KMS-11 (cell line): ENCODE results near the gene PVR.
"Not testable (repeated sequence)": the region's sequence is repeated elsewhere in the genome, so short reads cannot be mapped to it uniquely, and the experiment has no call there.

ENCODE experiments used
- H2AFZ ChIP-seq: fragments of 200-600 bp; sonication (generic); 2 replicates; pipeline ENCODE4 v1.6.1; 2016; ENCODE audit warnings: antibody characterized with exemption, mixed run types, low read depth
- H3K27ac ChIP-seq: fragments of 200-600 bp; sonication (generic); 2 replicates; pipeline ENCODE4 v1.6.1; 2016; ENCODE audit warnings: mild to moderate bottlenecking, mixed run types
- H3K27me3 ChIP-seq: fragments of 200-600 bp; sonication (generic); 2 replicates; pipeline ENCODE4 v1.6.1; 2017; ENCODE audit warnings: mild to moderate bottlenecking, low read depth, mixed run types, moderate library complexity; ENCODE audit not compliant: insufficient read depth
- H3K36me3 ChIP-seq: fragments of 200-600 bp; sonication (generic); 2 replicates; pipeline ENCODE4 v1.6.1; 2017; ENCODE audit warnings: mild to moderate bottlenecking, mixed run types; ENCODE audit not compliant: insufficient read depth
- H3K4me1 ChIP-seq: fragments of 200-600 bp; sonication (generic); 2 replicates; pipeline ENCODE4 v1.6.1; 2016; ENCODE audit warnings: mild to moderate bottlenecking, low read depth, mixed run types; ENCODE audit not compliant: poor library complexity, severe bottlenecking
- H3K4me2 ChIP-seq: fragments of 200-600 bp; sonication (generic); 2 replicates; pipeline ENCODE4 v1.7.0; 2016; ENCODE audit warnings: mild to moderate bottlenecking, mixed run types
- H3K4me3 ChIP-seq: fragments of 200-600 bp; sonication (generic); IDR thresholded peaks from 2 replicates; pipeline ENCODE4 v1.6.1; 2017; ENCODE audit warnings: low read depth, low read length, mixed read lengths; ENCODE audit not compliant: insufficient read depth
- H3K79me2 ChIP-seq: fragments of 200-600 bp; sonication (generic); 2 replicates; pipeline ENCODE4 v1.6.1; 2016; ENCODE audit warnings: low read depth, mixed run types; ENCODE audit not compliant: insufficient read depth
- H3K9ac ChIP-seq: fragments of 200-600 bp; sonication (generic); 2 replicates; pipeline ENCODE4 v1.6.1; 2016; ENCODE audit warnings: mild to moderate bottlenecking, mixed run types
- H4K20me1 ChIP-seq: fragments of 200-600 bp; sonication (generic); 2 replicates; pipeline ENCODE4 v1.6.1; 2016; ENCODE audit warnings: mild to moderate bottlenecking, mixed run types; ENCODE audit not compliant: insufficient read depth
- CTCF ChIP-seq: fragments of 200-600 bp; sonication (generic); conservative IDR thresholded peaks from 2 replicates; pipeline ENCODE4 v1.6.1; 2017; ENCODE audit warnings: low read depth, mild to moderate bottlenecking, antibody characterized with exemption, low read length, moderate library complexity, mixed read lengths

The PVR gene

GRCh38 chr19:44668985-44669764, 25.5 kb downstream of the PVR start:
- H3K9ac ChIP-seq: no peak overlapping the region
- H3K4me1 ChIP-seq: no peaks in the 10 kb centered on the region
- no peak overlapping the region for H3K4me2 ChIP-seq
- H3K27ac ChIP-seq: no peak overlapping the region
- no peaks in the 10 kb centered on the region for H3K36me3 ChIP-seq
- H3K79me2 ChIP-seq: no peaks in the 10 kb centered on the region
- no peak overlapping the region for H2AFZ ChIP-seq
- no peaks in the 10 kb centered on the region for H3K27me3 ChIP-seq
- TF ChIP-seq CTCF: no peak
- no peaks in the 10 kb centered on the region for H4K20me1 ChIP-seq
- no peak overlapping the region for H3K4me3 ChIP-seq

DNA sequence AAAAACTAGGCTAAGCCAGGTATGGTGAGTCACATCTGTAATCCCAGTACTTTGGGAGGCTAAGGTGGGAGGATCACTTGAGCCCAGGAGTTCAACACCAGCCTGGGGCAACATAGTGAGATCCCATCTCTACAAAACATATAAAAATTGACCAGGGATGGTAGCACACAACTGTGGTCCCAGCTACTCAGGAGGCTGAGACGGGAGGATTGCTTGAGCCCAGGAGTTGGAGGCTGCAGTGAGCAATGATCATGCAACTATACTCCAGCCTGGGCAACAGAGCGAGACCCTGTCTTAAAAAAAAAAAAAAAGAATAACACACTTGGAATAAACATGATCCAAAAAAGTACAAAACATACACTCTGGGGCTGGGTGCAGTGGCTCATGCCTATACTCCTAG, 26.3 kb downstream of the PVR start:
- not testable (repeated sequence) for H3K36me3 ChIP-seq, H3K79me2 ChIP-seq, H3K9ac ChIP-seq, H4K20me1 ChIP-seq, H2AFZ ChIP-seq, H3K4me2 ChIP-seq, H3K27ac ChIP-seq, H3K27me3 ChIP-seq, H3K4me3 ChIP-seq, H3K4me1 ChIP-seq

DNA sequence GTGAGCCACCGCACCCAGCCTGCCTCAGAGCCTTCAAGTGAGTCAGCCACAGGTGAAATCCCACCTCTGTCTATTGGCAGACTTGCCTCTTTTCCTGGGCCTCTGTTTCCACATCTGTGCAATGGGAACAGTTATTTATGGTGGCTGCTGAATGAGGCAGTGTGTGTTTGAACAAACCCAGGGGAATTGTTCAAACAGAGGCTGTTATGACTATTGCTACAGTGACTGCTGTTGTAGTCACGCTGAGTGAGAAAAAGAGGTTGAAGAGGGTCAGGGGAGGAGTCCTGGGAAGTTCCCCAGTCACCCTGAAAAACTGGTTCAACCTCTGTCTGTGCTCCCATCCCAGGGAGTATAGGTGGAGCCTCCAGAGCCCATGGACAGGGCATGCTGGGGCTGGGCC, 27.7 kb downstream of the PVR start, which contains the start of gene CEACAM19:
CEACAM19 (plus strand) TSS at position 83 of the 400 bp plus-strand sequence. CDS start 450 bp downstream, outside the sequence.
- H3K9ac ChIP-seq: no peak within 1 kb of the TSS
- no peaks in the 10 kb centered on the region for H3K36me3 ChIP-seq
- no peaks in the 10 kb centered on the region for H3K4me1 ChIP-seq
- no peaks in the 10 kb centered on the region for H4K20me1 ChIP-seq
- H3K4me2 ChIP-seq: no peak within 1 kb of the TSS
- no peak within 1 kb of the TSS for H3K4me3 ChIP-seq
- no peak within 1 kb of the TSS for H2AFZ ChIP-seq
- H3K27me3 ChIP-seq: no peaks in the 10 kb centered on the region
- no peak for TF ChIP-seq CTCF
- no peaks in the 10 kb centered on the region for H3K79me2 ChIP-seq
- no peak within 1 kb of the TSS for H3K27ac ChIP-seq

DNA sequence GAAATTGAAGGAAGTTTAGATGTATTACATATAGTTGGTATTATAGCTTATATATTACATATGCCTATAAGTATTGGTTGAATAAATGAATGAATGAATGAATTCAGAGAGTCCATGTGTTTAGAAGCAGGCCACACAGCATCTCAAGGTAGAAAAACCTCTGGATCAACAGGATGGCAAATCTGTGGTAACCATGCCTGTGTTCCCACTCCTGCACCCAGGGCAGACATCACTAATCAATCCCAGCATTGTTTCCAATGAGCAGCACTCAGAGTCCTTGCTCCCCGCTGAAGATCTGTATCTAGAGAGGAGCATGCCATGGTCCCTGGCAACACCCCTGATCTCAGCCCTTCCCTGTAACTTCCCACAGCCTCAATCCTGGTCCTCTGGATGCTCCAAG, 28.5 kb downstream of the PVR start:
- Histone ChIP-seq H3K4me3 (no peak overlapping the region), H3K9ac (no peak overlapping the region), H3K27ac (no peak overlapping the region), H3K36me3 (no peaks in the 10 kb centered on the region), H3K79me2 (no peaks in the 10 kb centered on the region), H2AFZ (no peak overlapping the region), H3K4me1 (no peaks in the 10 kb centered on the region), H4K20me1 (no peaks in the 10 kb centered on the region), H3K27me3 (no peaks in the 10 kb centered on the region), H3K4me2 (no peak overlapping the region)
- TF ChIP-seq CTCF: no peak

DNA sequence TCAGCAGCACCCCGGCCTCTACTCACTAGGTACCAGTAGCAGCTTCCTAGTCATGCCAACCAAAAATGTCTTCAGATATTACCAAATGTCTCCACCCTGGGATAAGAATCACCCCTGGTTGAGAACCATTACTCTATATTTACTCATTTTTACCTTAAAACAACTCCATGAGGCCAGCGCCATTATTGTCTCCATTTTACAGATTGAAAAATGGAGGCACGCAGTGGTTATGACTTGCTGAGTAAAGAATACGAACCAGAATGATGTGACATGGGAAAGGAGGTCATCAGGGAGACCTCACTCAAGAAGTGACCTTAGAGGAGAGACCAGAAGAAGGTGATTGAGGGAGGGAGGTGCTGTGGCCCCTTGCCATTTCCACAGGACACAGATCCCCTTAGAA, 29.8 kb downstream of the PVR start:
- H4K20me1 ChIP-seq: no peaks in the 10 kb centered on the region
- no peak overlapping the region for H3K27ac ChIP-seq
- H2AFZ ChIP-seq: no peak overlapping the region
- H3K9ac ChIP-seq: no peak overlapping the region
- no peaks in the 10 kb centered on the region for H3K4me1 ChIP-seq
- H3K4me2 ChIP-seq: no peak overlapping the region
- no peak overlapping the region for H3K4me3 ChIP-seq
- no peak for TF ChIP-seq CTCF
- no peaks in the 10 kb centered on the region for H3K79me2 ChIP-seq
- no peaks in the 10 kb centered on the region for H3K36me3 ChIP-seq
- no peaks in the 10 kb centered on the region for H3K27me3 ChIP-seq
